ENCODE measurements around the gene UFC1.

GRCh38 chr1:161207173-161207572 lies 53.4 kb downstream of the UFC1 start:
- TF ChIP-seq CTCF (IDR thresholded peaks at IDR 0.05): no peak
- TF ChIP-seq EZH2 (IDR thresholded peaks at IDR 0.05; ENCODE audit: borderline replicate concordance, insufficient read depth, low read depth, low read length, poor library complexity, severe bottlenecking): no peak
